ENCODE data around the gene WIPF3. TPM values are rescaled to one million over a fixed set of nuclear protein-coding genes. Genes with fewer than 3 reads are reported as not detected.

Gene WIPF3
- total RNA-seq, 2 donors from 2014 or later, result 20.8 to 21.4 TPM

DNA sequence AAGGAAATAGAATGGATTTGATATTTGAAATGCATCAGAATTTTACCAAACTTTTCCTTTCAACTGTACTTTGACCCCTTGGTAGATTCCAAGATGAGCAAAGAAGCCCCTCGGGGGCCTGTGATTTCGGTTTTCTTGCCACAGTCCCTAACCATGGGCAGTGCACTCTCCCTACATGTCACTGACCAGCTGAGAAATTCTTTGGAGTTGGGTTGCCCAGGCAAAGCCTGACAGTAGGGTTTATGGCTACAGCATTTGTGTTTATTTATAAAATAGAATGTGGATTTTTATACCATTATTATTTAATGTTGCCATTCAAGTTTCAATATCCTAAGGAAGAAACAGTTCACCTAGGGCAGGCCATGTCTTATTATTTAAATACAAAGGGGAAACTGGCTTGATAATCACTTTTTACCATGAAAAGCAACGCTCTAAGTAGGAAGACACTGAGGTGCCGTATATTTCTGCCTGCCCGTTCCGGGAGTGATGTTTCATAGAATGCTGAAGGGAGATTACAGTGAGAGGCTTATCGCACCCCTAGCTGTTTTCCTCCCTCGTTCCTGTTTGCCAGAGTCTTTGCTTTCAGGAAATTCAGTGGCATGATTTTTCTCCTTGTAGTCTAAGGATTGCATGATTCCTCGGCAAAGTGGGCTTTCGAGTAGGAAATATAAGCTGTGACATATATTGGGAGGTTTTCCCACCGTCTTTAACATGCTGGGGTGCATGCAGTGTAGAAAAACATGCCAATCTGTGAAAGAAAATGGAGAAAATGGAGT lies 35.8 kb downstream of the WIPF3 start:
- intact Hi-C loops (cut with DNase I), result no loop called here
- no peak for DNase-seq (ENCODE audit: low spot score)

- intact Hi-C loops (cut with DNase I), result no loop called here
- DNase-seq (ENCODE audit: low spot score), result no peak
Measured at GRCh38 chr7:29843093-29843492, 36.8 kb downstream of the WIPF3 start.

DNA sequence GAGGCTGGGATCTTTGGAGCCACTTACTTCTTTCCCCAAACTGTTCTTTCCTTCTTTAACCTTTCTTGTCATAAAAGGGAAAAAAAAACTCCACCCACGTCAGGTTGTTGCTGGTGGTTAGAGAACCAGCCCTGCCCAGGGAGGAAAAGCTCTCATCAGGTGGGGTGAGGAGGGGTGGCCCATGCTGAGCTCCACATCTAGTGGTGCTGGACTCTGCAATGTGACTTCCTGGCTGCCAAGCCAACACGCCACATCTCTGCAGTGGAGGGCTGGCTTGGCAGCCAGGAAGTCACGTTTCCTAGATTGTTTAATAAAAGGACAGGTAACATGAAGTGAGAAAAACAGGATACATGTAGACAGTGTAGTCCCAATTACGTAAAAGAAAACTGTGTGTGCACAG lies 37.4 kb downstream of the WIPF3 start:
- intact Hi-C loops (cut with DNase I), result no loop called here
- no peak for DNase-seq (ENCODE audit: low spot score)

- intact Hi-C loops (cut with DNase I), result no loop called here
- no peak for DNase-seq (ENCODE audit: low spot score)
Measured at GRCh38 chr7:29844559-29844958, 38.3 kb downstream of the WIPF3 start.

GRCh38 chr7:29847496-29847895 lies 41.2 kb downstream of the WIPF3 start:
- intact Hi-C loops (cut with DNase I), result no loop called here
- no peak for DNase-seq (ENCODE audit: low spot score)

- no peak for DNase-seq (ENCODE audit: low spot score)
- intact Hi-C loops (cut with DNase I), result no loop called here
Measured at GRCh38 chr7:29847916-29848315, 41.6 kb downstream of the WIPF3 start.

DNA sequence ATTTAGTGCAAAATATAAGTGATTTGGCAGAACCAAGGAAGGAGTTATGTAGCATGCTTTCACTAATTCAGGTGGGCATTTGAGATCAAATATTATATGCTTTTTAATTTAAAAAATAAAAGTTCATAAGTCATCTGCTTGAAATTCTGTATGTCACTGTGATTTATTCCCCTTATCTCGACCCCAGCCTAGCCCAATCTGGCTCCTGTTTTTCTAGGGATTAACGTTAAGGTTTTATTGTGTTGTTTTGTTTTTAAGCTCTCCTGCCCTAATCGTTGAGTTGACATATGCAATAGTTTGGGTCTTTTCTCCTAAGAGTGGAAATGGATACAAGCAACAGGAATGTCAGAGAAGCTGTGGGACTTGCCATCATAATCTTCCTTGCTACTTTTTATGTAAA lies 42.6 kb downstream of the WIPF3 start:
- intact Hi-C loops (cut with DNase I), result no loop called here
- no peak for DNase-seq (ENCODE audit: low spot score)

GRCh38 chr7:29851487-29851886 lies 45.2 kb downstream of the WIPF3 start:
- intact Hi-C loops (cut with DNase I), result loop anchor here in 1 of 2 donors (5.0 kb wide), 1 partner anchor 1314 kb away; no protein-coding TSS in a partner anchor
- no peak for DNase-seq (ENCODE audit: low spot score)

DNA sequence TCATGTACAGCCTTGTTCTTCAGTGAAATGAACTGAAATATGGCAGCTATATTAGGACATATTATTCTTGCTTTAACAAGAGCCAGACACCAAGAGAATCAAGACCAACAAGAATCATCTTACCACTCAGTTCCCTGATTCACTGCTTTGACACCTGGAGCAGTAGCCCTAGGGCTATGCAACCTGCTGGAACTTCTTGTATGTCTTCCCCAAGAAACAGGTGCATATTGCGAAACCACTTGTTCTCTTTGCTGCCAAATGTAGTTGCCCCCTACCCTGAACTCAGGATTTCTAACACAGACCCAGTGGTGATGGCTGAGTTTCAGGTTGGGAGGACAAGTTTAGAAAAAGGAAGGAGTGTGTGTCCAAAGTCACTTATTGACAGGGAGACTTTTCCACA lies 46.1 kb downstream of the WIPF3 start:
- intact Hi-C loops (cut with DNase I), result loop anchor here in 1 of 2 donors (5.0 kb wide), 1 partner anchor 1315 kb away; no protein-coding TSS in a partner anchor

DNA sequence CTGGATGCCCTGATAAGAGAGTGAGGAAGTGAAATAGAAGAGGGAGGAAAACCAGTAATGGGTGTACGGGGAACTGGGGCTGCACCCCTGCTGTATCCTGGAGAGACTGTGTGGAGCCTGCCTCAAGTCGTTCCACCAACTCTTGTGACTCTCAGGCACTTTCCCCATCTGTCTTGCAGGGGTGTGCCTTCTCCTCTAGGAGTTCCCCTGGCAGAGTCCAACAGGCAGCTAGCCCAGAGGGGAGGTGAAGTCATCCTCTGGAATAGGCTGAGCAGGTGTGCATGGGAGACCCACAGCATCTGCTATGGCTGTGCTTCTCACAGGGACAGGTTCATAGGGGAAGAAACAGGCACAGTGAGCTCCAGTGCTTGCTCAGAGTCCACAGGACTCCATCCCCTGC lies 46.8 kb downstream of the WIPF3 start:
- intact Hi-C loops (cut with DNase I), result loop anchor here in 1 of 2 donors (5.0 kb wide), 1 partner anchor 1316 kb away; no protein-coding TSS in a partner anchor
- no peak for DNase-seq (ENCODE audit: low spot score)

More for the DNA sequence above, 46.1 kb downstream of the WIPF3 start:
- DNase-seq (ENCODE audit: low spot score), result no peak

GRCh38 chr7:29853789-29854188 lies 47.5 kb downstream of the WIPF3 start:
- intact Hi-C loops (cut with DNase I), result loop anchor here in 1 of 2 donors (5.0 kb wide), 1 partner anchor 1316 kb away; no protein-coding TSS in a partner anchor
- no peak for DNase-seq (ENCODE audit: low spot score)

- DNase-seq (ENCODE audit: low spot score), result no peak
- intact Hi-C loops (cut with DNase I), result loop anchor here in 1 of 2 donors (5.0 kb wide), 1 partner anchor 1317 kb away; no protein-coding TSS in a partner anchor
Measured at GRCh38 chr7:29854257-29854938, 48.1 kb downstream of the WIPF3 start.

GRCh38 chr7:29857654-29858053 lies 51.3 kb downstream of the WIPF3 start:
- intact Hi-C loops (cut with DNase I), result no loop called here
- DNase-seq (ENCODE audit: low spot score), result no peak

GRCh38 chr7:29858191-29858951 lies 52.1 kb downstream of the WIPF3 start:
- intact Hi-C loops (cut with DNase I), result no loop called here

DNA sequence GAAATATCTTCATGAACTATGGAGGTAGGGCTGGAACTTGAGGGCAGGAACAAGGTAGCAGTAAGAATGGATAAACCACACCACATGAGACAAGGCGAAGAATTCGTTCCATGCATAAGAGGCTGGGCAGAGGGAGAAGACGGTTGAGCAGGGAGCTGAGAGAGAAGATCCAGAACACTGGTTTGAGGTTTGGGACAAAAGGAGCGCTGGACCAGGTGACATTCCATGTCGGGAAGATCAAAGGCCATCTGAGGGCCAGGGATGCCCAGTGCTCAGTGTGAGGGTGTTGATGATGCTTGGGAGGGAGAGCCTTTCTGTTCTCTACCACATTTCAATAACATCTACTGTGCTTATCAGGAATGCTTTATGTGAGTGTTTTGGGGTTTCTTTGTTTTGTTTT lies 52.8 kb downstream of the WIPF3 start:
- intact Hi-C loops (cut with DNase I), result no loop called here
- DNase-seq (ENCODE audit: low spot score), result no peak

More at GRCh38 chr7:29858191-29858951, 52.1 kb downstream of the WIPF3 start:
- no peak for DNase-seq (ENCODE audit: low spot score)

GRCh38 chr7:29859524-29860185 lies 53.3 kb downstream of the WIPF3 start:
- DNase-seq (ENCODE audit: low spot score), result no peak
- intact Hi-C loops (cut with DNase I), result no loop called here

DNA sequence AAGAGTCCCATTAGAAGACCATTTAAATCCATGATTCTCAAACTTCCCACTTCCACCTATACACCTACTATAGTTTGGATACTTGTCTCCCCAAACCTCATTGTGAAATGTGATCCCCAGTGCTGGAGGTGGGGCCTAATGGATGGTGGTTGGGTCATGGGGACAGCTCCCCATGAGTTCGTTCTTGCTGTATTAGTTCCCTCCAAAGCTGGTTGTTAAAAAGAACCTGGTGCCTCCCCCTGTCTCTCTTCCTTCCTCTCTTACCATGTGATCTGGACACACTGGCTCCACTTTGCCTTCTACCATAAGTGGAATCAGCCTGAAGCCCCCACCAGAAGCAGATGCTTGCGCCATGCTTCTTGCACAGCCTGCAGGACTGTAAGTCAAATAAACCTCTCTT lies 53.9 kb downstream of the WIPF3 start:
- DNase-seq (ENCODE audit: low spot score), result no peak
- intact Hi-C loops (cut with DNase I), result no loop called here

- intact Hi-C loops (cut with DNase I), result no loop called here
- DNase-seq (ENCODE audit: low spot score), result no peak
Measured at GRCh38 chr7:29861884-29862283, 55.6 kb downstream of the WIPF3 start.

DNA sequence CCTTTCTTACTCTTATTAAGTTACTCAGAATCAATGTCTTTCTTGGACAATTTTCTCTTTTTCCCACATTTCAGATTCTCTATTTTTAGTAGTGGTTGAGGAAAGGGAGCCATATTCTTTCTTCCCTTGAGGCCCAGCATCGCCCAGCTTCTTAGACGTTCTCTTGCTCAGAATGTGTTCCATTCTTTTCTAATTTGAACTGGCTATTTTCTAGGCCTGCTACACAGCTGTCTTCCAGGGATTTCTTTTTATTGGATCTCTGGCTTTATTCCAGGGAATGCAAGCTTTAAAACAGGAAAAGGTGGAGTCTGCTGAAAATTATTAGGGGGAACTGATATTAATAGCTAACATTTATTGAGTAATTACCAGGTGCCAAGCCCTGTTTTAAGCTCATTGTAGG lies 58.3 kb downstream of the WIPF3 start:
- no peak for DNase-seq (ENCODE audit: low spot score)
- intact Hi-C loops (cut with DNase I), result no loop called here
